Right lobe of liver (tissue), 4 donors: Measurements from ENCODE around the gene MBLAC1.

Experiments used
- POLR2A ChIP-seq: fragments of 450-650 bp; IDR thresholded peaks from one replicate; pipeline ENCODE4 v1.6.1; 2017; ENCODE audit warnings: antibody characterized with exemption, mild to moderate bottlenecking
- TF ChIP-seq, protein P1 (sequence below), 4 donors: fragments of 200-600 bp in 3 of 4; fragments of 450-650 bp in 1 of 4; IDR thresholded peaks; one replicate each; pipeline versions ENCODE4 v1.5.1 to v1.8.0; 2016 to 2022; ENCODE audit warnings: antibody characterized with exemption in 4 of 4, mild to moderate bottlenecking in 2 of 4
- donor health status: DM: no; HTN: no; CAD: no.
- donor health status: DM: no; HTN: no; CAD: no.
- donor health status: DM: no; HTN: yes; CAD: no.

DNA sequence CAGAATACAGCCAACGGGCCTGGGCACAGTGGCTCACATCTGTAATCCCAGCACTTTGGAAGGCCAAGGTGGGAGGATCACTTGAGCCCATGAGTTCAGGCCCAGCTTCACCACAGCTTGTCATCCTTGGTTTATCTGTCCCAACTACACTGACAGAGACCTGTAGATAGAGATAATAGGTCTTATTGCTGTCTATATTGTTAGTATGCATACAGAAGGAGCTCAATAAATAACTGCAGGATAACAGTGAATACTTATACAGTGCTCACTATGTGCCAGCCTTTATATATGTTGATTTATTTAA is 6.1 kb upstream of the MBLAC1 start:
- TF ChIP-seq, protein P1, sequence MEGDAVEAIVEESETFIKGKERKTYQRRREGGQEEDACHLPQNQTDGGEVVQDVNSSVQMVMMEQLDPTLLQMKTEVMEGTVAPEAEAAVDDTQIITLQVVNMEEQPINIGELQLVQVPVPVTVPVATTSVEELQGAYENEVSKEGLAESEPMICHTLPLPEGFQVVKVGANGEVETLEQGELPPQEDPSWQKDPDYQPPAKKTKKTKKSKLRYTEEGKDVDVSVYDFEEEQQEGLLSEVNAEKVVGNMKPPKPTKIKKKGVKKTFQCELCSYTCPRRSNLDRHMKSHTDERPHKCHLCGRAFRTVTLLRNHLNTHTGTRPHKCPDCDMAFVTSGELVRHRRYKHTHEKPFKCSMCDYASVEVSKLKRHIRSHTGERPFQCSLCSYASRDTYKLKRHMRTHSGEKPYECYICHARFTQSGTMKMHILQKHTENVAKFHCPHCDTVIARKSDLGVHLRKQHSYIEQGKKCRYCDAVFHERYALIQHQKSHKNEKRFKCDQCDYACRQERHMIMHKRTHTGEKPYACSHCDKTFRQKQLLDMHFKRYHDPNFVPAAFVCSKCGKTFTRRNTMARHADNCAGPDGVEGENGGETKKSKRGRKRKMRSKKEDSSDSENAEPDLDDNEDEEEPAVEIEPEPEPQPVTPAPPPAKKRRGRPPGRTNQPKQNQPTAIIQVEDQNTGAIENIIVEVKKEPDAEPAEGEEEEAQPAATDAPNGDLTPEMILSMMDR (IDR thresholded peaks at IDR 0.05): no peak
- no peak for TF ChIP-seq POLR2A
